Hematopoietic multipotent progenitor cell treated with erythropoietin and hydrocortisone succinate and interleukin-3 and kit ligand, for 4 days (in vitro differentiated cells): ENCODE measurements around the gene BRD3OS.

Experiments used
- DNase-seq: peaks from one replicate; pipeline ENCODE4 v3.0.0-alpha.2; 2015

Gene BRD3OS

DNA sequence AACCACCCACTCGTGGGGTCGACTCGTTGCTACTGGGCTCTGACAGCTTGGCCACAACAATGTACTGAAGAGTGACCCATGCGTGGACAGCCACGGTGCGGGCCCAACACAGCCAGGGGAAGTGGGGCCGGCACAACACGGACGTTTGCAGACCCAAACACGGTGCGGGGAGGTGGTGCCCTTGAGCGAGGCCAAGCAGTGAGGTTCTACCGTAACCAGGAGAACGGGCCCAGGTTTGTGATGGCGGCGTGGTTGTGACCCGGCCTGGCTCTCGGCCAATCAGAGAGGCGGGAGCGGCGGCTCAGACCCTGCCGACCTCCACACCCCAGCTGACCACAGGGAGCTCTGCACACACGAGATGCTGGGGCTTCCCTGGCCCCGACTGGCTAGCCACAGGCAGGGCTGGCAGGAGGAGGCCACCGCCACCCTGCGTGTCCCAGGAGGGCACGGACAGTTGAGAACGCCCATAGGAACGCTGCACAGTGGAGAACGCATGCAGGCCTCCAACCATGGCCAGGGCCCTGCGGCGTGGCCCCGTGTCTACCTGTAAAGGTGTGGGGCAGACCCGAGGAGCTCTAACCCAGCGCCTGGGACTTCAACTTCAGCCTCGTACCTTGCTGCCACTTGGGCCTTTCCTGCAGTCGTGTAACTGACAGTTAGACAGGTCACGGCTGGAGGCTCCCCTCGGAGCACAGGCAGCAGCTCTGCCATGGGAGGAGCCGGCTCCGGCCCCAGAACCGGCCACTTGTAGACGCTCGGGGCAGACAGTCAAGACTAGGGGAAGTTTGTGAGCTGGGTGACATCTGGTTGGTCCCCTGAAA, 28.9 kb downstream of the BRD3OS start:
- DNase-seq = no peak

DNA sequence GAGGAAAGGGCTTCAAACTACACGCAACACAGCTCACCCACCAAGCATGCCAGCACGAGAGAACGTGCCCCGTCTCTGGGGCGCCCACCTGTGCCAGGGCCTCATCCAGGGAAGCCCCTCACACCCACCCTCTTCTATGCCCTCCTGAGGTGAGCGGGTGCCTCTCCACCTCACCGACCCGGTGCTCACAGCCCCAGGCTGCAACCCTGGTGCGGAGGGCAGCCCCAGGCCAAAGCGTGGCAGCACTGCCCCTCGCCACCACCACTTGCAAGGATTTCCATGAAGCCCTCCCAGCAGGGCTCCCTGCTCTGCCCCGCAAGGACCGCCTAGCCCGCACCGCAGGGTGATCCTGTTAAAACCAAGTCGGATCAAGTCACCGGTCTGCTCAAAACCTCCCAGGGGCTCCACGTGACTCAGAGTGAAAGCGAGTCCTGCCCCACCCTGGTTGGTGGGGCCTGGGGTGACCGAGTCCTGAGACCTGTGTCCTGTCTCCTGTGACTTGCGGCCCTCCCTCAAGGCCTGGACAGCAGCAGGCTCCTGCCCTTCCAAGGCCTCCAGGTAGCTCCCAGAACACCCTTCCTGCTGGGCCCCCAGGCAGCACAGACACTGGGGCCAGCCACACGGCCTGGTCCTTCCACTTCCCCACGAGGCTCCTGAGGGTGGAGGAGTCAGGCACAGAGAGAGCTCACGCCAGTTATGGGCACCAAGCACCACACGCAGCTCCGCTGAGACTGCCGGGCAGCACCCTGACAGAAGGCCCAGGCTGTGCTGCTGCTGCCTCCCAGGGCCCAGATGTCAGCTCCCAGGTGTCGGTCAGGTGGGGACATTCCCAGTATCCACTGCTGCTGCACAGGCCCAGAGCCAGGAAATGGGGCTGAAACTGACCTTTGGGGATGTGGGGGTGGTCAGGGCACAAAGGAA, 29.9 kb downstream of the BRD3OS start:
- no peak for DNase-seq

DNA sequence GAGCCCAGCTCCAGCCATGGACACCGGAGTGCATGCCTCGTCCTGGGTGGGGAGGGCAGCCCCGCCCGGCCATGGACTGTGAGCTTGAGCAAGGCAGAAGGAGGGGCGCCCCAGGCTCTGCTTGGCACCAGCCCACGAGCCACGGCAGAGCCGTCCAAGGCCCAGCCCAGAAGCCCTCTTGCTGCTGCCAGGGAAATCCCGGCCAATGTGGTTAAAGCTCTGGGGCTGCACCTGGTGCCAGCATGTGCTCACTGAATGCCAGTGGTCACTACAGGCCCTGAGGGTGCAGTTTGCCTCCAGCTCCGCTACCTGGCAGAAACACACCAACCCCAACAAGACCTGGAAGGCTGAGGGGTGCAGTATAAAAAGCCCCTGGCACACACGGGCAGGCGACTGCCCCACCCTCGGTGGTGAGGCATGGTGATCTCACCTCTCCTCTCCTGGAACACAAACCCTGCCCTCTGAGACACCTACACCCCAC, 30.7 kb downstream of the BRD3OS start:
- peak; percentile 26 for DNase-seq

DNA sequence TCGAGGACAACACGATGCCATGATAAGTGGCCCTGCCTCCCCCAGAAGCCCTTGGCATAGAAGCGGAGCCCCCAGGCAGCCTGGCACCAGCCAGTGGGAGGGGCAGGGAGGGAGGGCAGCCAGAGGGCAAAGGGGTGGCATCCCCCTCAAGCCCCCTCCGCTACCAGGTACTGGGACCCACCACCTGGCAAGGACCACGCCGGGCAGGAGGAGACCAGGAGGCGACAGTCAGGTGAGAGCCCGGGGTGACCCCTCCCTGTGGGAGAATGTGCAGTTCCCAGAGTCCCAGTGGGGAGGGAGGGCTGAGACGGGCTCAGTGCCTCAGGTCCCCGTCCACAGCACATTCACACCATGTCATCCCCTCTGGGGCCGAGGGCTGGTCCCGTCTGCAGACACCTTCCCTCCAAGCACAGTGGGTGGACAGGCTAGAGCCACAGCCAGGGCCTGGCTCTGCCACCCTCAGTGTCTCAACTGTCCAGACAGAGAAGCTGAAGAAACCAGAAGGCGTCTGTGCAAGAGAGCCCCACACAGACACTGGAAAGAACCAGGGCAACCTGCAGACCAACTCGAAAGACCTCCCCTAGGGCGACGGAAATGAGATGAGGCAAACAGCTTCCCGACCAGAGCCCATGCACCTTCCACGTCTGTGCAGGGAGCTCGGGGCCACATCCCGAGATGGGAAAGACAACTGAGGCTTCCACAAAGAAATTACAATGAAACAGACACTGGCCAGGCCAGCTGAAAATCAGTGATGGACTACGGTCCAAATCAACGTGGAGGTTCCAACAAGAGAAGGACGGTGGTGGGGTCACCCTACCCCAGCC, 31.4 kb downstream of the BRD3OS start:
- DNase-seq = no peak

DNA sequence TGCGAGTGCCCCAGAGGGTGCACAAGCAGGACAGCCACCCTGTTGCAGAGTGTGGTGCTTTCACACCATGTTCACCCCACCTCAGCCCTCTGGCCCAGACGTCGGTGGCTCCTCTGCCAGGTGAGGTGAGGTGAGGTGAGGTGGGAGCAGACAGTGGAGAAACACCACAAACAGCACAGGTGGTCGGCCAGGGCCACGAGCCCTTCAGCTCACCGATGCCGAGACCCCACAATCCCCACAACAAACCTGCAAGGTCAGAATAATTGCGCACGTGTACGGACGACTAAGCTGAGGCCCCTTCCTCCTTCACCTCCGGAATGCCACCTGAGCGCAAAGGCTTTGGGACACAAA, 32.0 kb downstream of the BRD3OS start:
- no peak for DNase-seq

DNA sequence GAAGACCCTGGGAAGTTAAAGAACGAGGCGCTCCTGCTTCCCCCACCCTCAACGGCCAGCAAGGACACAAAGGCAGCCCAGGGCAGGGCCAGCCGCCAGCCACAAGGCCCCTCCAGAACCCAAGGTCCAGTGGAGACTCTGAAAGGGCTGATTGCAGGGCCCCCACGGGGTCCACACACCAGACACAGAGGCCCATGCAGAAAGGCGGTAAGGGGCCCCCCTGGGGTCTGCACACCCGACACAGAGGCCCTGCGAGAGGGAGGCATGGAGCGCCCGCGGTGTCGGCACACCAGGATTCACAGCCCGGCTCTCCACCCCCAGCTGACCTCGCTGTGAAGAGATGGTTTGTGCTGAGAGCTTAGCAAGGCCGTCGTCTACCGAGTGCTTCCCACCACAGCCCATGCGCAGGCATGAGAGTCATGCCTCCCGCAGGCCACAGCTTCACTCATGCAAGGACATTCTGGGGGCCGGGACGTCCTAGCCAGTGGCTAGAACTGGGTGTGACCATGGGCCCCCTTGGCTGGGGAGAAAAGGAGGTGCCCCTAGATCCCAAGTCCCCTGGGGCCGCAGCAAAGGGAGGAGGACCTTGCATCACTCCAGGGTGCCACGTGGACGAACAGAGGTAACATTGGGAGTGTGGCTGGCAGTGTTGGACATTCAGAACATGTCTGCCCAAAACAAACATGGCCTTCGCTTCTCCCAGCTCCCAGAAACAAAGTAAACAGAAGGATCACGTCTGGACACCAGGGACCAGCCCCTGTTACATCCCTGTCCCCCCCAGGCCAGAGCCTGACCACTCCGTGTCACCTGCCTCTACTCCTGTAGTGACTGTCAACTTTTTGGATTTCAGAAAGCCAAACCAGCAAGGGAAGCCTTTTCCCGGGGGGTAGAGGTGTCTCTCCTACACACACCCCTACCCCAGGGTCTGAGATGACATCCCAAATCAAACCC, 32.7 kb downstream of the BRD3OS start:
- DNase-seq = no peak

DNA sequence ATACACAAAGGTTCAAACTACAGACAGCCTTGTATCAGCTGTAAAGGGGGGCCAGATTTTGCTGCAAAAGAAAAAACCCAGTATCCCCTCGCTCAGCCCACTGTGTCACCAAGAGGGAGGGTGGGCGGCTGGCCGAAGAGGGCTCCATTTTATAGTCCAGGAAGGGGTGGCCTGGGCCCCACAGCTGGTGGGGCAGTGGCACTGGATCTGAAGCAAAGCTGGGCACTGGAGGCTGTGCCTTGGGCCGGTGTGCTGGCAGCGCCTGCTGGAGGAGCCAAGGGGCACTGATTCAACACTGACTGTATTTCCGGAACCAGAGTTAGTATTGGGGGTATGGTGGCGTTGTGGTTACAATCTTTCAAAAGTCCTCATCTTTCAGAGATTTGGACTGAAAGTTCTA, 33.4 kb downstream of the BRD3OS start:
- DNase-seq = no peak

DNA sequence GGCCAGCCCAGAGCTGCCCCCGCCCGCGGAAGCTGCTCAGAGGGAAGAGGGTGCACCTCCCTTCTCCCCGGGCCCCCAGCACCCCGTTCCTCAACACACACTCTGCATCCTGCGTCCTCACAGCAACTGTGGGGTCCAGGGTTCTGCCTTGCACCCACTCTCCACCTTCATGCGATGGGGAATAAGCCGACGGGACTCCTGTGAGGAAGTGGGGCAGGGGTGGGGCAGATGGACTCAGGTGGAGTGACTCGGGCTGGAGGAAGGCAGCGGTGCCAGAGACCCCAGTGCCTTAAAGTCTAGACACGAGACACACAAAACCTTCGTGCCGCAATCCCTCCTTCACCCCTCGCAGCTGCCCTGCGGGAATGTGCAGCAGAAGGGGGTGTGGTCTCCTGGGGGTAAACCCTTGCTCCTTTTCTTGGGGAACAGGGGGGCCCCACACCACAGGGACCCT, 33.9 kb downstream of the BRD3OS start:
- no peak for DNase-seq

DNA sequence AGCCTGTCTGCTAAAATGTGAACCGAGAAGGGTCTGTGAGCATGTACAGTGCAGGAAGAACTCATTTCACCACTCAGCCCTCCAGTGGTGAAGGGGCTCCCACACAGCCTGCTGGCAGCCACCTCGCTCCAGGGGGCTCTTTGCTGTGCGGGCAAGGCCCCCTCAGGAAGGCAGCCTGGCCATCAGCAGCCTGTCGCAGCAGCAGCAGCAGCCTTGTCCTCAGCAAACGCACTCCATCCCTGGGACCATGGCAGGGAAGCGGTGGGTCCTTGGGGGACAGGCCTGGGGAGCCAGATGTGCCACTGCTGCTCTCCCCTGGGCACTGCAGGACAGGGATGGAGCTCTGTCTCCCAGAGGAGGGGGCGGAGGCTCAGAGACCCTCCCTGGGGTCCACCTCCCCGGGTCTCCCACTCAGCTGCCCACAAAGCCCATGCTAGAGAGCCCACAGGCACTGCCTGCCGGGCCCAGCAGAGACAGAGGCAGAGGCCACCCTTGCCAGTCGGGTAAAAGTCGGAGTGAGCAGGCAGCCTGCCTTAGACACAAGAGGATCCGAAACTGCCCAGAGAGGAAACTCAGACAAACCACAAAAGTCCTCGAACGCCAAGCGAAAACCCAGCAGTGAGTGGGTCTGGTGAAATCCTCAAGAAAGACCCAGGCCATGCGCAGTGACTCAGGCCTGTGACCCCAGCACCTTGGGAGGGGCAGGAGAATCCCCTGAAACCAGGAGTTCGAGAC, 34.5 kb downstream of the BRD3OS start:
- DNase-seq = peak; percentile 76

DNA sequence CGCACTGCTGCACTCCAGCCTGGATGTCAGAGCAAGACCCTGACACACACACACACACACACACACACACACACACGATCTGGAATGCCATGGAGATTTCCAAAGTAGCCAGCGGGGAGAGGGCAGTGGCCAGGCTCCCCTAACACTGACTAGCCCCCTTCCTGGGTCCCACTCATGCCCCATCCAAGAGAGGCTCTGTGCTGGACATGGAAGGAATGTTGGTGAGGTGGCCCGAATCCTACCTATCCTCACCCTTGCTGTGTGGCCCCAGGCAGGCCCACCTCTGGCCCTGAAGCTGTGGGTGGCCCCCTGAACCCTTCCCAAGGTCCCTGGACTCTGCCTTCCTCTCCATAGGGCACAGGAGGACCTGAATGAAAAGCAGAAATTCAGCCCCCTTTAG, 35.3 kb downstream of the BRD3OS start:
- DNase-seq = no peak

DNA sequence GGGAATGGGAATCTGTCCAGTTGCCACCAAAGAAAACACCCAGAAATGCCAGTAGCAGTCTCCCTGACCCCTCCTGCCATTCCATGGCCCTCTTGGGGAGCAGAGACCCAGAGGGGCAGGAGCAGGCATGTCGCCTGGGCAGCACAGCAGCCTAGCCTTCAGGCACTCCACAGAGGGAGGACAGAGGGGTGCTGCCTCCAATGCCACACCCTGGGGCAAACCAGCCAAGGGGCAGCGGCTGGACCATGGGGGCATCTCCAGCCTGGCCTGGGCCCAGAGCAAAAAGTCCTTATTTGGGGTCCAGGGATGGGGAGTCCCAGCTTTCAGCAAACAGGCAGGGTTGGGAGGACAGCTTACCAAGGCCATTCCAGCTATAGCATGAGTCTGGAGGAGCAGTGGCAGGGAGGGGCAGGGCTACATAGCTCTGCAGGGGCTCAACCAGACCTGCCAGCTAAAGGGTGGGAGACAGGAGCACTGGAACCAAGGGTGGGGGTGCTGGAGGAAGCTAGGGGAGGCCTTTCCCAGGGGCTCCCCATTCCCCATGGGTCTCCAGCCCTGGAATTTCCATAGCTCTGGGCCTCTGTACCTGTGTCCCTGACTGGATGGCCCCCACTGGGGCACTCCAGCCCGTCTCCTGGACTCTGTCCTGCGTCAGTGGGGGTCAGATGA, 35.9 kb downstream of the BRD3OS start:
- no peak for DNase-seq

DNA sequence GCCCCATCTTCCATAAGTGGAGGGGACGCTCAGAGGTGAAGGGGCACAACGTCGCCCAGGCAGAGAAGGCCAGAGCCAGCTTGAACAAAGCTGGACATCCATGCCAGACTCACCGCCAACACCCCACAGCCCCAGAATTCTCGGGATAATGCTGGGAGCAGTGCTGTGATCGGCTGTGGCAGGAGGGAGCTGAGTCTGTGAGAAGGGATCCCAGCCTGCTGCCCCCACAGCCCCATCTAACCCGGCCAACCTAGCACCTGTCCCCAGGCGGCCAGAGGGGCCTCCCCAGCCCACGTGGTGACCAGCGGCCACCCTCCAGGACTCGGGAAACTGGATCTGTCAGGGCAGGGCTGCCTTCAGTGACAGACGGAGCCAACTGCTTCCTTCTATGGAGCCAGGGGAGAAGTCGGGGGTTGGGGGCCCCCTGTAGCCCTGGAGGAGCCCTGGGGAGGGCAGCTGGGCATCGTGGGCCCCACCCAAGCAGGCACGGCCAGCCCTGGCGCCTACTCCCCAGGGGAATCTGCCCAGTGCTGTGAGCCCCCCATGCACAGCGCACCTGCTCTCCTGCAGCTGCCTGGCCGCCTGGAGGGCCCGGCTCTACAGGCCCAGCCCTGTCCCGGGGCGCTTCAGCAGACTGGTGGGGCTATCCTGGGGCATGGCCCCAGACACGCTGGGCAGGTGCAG, 36.5 kb downstream of the BRD3OS start:
- DNase-seq = no peak

DNA sequence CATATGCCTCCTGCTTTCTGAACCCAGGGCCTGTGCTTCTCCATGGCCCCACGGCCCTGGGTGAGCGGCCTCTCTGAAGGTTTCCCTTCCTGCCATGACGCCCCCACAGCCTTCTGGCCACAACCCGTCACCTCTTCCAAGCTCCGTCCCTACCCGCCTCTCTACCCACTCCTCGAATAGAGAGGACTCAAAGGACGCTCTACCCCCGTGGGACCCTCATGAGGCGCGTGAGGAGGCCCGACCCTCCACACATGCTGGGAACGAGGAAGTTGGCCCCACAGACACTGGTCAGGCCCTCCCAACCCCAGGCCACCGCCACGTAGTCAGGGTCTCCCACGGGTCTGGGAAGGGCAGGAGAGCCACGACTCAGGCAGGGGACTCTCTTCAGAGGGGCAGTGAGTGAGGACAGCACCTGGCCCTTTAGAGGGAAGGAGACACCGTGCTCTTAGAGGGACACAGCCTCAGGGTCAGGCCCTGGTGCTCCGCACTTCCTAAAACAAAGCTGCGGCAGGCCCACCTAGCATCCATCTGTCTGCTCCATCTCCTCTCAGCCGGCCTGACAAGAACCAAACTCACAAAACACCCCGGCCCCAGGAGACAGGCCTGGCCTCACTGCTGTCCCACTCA, 37.3 kb downstream of the BRD3OS start:
- no peak for DNase-seq

DNA sequence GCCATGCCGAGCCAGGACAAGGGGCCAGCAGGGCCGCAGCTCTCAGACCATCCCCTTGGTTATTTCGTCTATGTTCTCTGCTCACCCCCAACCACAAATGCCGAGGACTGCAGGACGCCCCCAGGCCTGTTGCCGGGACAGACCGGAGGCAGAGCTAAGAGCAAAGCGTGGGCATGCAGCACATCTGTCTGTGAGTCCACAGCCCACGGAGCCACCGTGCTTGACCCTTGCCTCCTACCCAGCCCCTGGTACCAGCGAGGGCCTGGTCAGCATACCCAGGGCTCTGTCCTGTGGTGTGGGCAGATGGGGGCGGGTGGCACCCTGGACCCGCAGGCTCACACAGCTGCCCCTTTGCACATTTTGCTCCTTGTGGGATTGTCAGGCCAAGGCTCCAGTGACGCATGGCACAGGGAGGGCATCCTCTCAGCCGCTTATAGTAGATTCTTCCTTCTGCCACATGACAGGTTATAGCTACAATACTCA, 37.8 kb downstream of the BRD3OS start:
- no peak for DNase-seq

DNA sequence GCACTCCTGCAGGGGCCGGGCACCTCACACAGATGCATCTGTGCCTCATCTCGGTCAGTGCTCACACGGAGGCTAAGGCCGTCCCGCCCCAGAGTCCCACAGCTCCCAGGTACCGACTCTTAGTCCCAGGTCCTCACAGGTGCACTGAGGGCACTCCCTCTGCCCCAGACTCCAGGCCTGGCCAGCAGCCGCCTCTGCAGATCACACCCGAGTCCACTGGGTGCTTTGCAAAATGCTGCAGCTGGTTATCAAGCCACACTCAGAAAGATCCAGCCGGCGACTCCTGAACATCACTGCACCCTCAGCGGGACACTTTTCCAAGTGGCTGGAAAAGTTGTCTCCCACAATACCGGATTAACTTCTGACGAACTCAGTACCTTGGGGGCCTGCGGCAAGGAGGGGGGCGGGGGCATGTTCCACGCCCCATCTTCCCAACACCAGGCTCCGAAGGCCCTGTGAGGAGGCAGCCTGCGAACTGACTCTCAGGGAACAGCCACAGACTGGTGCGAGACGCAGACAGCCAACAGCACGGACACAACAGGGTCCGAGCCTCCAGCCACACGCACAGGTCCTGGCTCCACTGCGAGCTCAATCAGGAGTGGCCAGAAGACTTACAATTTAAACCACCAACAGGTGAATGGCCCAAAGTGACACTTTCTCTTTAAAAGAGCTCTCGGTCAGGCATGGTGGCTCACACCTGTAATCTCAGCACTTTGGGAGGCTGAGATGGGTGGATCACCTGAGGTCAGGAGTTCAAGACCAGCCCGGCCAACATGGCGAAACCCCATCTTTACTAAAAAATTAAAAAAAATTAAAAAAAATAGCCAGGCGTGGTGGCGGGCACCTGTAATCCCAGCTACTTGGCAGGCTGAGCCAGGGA, 38.5 kb downstream of the BRD3OS start:
- no peak for DNase-seq

DNA sequence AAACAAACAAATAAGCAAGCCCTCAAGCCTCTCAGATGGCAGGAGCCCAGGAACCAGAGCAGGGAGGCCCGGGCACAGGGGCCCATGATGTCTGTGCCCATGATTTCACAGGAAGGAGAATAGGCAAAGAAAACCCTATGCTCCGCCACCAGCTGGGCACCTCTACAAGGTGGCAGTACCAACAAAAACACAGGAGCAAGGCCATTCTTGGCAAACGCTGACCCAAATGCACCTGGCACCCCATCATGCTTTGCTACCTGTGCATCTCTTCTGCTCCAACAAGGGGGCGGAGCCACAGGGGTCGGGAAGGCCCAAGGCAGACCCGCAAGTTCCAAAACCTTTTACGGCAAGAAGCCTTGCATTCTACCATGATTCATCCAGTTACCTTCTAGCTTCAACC, 39.4 kb downstream of the BRD3OS start:
- DNase-seq = no peak

DNA sequence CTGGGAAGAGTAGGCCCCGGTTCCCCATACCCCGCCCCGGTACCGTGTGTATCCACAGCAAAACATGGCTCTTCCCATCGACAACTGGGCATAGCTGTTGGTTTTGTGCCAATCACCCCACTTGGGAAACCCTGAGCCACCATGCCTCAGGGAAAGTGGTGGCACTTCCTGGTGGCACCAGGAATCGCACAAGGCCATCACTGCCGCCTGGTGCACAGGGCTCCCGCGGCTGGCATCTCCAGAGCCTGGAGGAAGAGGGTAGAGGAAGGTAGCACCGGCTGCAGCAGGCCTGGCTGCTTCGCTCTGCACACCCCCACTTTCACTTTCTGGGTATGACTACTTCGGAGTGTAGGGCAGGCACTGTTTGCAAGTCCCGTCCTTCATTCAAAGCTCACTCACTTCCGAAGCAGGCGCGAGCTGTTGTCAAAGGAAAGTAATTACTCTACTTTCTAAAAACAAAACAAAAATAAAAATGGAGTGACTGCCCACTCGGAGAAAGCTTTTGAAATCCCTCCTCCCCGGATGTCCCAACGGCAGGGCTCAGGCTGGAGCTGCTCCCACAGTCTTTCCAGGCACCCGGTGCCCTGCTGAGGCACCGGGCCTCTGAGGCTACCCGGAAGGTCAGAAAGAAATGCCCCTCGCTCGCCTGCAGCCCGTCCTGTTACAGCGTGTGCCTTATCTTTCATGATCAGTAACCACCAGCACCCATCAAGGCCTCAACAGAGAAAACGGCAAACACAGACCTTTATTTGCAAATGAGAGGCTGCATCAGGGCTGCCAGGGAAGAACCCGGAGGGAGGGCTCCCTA, 40.5 kb downstream of the BRD3OS start:
- DNase-seq = peak; percentile 87
